ENCODE data around the gene ST8SIA5.

ST8SIA5 gene

DNA sequence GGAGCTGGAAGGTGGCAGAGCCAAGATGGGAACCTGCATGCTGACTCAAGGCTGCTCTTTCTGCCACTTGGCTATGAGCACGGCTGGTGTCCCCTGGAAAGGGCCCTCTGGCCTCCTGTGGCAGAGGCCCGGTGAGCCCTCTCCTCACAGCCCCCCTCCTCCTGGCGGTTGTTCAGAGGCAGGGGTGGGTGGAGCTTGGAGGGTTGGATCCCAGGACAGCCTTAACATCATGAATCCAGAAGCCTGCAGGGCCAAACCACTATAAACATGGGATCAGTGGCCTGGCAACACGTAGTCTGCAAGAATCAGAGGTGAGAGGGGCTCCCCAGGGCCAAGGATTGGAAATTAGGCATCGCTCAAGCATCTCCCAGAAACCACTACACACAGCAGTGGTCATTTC is 51.3 kb downstream of the ST8SIA5 start:
- DNase-seq: peak; percentile 8

DNA sequence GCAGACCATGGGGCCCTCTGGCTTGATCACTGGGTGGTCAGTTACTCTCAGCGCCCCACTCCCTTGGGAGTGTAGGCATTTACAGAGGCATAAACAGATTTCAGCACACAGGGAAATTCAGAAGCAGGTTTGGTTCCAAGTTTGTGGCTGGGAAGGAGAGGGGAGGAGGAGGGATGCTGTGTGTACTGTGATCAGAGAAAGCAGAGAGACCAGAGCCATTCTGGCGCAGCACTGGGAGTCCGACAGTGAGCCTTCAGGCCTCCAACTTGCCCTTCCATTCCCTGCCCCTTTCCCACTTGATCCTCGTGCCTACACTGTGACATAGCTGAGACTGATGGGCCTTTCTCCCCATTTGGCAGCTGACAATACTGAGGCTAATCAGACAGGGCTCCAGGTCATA is 52.0 kb downstream of the ST8SIA5 start:
- no peak for DNase-seq

DNA sequence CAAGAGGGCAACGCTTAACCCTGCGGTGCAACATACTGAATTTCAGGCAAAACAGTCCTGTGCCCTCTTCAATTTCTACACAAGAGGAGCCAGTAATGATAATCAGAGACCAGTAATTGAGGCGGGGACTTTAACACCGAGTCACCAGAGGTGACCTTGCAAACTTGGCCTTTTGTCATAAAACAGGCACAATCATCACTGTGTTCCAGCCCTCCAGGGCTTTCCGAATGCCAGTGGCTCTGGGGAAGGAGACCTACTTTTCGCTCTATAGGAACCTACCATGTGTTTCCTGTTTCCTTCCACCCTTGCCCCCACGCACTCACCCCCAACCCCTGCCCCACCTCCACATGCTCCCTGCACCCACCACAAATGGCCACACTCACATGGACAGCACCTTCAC is 52.7 kb downstream of the ST8SIA5 start:
- DNase-seq: no peak

DNA sequence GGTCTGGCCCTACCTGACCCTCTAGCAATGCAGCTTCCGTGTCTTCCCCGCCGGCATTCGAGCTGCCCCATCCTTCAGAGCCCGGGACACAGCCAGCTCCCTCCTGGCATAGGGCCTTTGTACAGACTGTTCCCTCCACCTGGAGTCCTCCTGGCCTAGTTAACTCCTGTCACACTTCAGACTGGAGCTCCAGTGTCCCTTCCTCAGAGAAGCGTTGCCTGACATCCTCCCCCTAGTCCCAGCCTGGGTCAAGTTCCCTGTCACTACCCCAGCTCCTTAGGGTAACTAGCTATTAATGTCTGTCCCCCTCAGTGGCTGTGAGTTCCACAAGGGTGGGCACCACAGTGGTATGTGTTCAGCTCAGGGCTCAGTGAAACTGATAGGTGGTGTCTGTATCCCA is 54.4 kb downstream of the ST8SIA5 start:
- no peak for DNase-seq

DNA sequence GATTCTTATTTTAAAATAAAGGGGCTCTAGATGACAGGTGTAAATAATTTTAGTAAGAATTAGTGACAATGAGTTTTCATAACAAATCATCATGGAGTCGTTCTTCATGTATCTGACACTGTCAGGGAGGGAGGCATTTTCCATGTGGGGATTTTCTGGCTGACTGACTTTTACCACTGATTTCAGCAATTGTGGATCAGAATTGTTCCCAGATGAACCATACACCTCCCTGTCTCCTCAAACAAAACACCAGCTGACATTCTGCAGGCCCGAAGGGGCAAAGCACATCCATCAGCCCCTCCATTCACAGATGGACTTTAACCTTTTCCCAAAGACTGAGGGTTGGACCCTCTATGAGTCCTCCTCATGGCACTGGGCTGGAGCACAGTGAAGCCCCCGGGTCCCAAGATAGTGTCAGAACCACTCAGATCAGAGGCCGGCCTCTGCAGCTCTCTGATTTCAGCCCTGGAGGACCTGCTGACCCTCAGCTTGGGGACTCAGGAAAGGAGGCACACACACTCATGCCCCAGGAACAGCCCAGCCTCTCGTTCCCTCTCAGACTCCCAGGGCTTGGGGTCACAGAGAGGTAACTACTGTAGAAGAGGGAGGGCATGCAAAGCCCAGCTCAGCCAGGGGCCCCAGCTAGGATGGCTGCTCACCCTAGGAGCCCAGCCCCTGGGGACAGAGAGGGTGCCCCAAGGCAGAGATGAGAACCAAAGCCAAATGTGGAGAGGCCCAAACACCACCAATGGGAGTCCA is 56.6 kb downstream of the ST8SIA5 start:
- no peak for DNase-seq

DNA sequence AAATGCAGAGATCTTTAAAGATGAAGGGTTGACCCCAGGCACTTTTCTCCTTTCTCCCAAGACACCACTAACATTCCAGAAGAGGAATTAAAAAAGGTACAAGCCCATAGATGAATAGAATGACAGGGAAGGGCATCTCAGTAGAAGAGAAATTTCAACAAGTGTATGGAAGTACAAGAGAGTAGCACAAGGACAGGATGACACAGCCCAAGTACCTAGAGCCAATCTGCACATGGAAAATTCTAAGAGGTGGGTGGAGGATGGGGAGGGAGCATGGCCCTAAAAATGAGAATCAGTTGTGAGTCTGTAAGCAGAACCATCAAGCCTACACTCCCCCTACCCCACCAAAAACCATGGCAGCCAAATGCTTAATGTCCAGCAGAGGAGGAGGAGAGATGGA is 60.2 kb downstream of the ST8SIA5 start:
- no peak for DNase-seq

DNA sequence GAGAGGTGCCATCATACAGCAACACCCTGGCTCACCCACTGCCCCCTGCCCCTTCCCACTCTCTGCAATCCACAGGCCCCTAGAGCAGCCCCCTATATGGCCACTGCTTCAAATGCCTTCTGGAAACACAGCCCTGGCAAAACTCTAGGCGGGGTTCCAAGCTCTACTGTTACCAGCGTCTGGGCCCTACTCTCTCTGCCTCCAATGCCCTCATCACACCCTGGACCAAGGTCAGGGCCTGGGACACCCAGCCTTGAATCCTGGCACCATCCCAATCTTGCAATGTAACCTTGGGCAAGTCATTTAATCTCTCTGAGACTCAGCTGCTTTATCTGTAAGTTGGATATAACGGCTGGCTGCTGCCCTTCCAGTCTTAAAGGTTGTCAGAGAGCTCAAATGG is 60.6 kb downstream of the ST8SIA5 start:
- DNase-seq: no peak

DNA sequence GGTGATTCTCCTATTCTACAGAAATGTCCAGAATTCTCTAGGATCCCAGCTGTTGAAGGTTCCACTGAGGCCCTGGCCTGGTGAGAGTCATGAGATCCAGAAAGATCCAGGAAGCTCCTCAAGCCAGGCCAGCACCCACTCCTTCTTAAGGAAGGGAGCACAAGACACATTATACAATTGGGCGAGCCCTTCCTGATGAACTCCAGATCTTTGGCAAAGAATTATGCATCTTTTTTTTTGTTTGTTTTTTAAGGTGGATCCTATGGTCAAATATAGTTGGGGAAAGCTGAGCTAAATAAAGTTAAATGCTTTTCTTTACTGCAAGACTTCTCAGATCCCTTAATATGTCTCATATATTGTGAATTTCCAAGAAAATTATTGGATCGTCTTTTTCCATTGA is 62.9 kb downstream of the ST8SIA5 start:
- DNase-seq: no peak

DNA sequence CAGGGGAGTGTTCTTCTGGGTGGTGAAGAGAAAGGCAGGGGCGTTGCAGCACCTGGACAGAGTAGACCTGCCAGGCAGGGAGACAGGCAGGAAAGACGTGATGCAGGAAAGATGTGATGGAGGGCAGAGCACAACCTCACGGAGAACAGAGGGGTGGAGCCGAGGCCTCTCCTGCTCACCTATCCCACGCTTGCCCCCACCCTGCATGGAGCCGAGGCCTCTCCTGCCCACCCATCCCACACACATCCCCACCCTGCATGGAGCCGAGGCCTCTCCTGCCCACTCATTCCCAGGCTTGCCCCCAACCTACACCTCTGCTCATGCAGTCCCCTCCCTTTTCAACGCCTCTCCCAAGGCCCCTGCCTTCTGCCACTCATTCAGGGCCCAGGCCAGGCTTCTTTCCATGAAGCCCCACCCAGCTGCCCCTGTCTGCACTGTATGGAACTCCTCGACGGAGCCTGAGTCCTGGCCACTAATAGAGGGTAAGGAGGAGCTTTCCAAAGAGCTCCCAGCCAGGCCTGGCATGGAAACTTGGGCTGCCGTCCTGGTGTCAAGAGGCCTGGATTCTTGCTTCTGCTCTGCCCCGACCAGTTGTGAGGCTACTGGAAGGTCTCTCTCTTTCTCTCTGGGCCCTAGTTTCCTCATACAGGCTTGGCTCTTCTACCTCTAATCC is 67.9 kb downstream of the ST8SIA5 start:
- no peak for DNase-seq

DNA sequence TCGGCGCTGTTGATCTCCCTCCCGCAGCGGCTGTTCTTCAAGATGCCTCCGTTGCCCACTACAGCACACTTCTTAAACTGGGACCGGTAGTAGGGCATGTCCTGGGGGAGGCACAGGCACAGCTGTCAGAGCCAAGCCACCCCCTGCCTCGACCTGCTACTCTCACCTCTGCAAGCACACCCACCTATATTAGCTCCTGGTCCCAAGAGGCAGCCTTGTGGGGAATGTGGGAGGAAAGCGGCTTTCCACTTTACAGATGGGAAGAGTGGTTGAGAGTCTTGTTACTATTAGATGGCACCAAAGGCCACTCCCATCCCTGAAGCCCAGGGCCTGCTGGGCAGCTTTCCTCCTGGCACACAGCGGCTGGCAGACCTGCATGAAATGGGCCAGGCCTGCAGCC is 70.7 kb downstream of the ST8SIA5 start:
- DNase-seq: no peak

DNA sequence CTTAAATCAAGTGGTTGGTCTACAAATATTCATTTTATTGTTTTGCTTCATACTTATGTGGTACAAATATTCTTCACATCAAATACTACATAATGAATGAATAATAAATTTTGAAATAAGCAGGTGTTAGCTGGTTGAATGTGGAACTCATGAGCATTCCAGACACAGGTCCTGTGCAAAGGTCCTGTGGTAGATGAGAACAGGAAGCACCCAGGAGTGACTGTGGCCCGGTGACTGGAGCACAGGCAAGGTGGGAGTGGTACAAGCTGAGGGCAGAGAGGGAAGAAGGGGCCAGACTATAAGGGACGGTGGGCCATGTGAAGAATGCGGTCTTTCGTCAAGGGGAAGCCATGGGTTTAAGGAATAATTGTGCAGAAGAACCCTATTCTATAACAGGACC is 73.6 kb downstream of the ST8SIA5 start:
- no peak for DNase-seq

DNA sequence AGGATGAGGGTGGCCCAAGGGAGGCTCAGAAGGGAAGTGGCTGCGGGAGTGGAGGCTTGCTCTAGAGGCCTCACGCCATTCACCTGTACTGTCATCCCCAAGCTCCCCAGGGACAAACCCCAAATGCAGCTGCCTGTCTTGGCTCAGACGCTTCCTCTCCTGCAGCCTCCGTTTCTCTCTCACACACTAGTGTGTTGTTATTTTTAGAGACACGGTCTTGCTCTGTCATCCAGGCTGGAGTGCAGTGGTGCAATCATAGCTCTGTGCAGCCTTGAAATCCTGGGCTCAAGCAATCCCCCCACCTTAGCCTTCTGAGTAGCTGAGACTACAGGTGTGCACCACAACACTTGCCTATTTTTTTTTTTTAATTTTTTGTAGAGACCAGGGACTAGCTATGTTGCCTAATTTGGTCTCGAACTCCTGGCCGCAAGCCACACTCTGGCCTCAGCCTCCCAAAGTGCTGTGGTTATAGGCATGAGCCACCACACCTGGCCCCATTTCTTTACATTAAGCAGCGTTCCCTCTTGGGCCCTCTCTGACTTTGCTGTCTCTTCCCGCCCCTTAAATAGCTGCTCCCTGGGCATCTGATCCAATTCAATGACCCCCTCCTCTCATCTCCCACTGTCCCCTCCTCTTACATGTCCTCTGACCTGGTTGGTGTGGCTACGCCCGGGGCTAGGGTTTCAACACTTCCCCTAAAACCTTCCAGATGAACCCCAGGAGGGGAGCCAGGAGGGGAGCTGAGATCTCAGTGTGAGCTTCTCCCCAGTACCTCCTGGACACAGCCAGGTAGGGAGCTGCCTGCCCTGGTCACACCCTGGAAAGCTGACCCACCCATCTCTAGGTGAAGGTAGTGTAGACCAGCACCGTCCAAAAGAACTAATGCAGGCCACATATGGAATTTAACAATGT is 75.8 kb downstream of the ST8SIA5 start:
- no peak for DNase-seq

DNA sequence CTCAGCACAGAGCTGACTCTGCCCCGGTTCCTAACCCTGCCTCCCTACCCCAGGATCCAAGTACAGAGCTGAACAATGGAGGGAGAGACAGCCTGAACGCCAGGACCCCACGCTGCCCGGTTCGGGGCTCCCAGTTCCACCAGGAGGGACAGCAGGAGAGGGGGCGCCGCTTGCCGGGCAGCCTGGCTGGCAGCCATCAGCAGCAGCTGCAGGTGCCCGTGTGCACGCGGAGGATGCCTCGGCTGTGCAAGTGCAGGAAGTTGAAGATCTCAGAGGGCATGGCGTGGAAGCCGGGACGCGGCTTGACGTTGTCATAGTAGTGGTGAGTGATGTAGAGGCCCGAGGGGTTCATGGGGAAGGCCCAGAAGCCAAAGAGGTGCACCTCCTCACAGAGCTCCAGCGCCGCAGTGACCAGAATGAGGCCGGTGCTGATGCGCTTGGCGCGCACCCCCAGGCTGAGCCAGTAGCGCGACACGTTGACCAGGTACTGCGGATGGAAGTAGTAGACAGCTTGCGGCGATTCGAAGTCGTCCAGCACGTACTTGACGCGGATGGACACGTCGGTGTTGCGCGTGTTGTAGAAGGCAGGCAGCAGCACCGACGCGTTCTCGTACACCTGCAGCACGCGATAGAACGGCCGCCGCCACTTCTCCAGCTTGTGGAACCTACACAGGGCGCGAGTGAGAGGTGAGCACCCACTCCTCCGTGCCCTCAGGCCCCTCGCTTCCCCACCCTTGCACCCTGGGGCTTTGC is 76.8 kb downstream of the ST8SIA5 start:
- no peak for DNase-seq

DNA sequence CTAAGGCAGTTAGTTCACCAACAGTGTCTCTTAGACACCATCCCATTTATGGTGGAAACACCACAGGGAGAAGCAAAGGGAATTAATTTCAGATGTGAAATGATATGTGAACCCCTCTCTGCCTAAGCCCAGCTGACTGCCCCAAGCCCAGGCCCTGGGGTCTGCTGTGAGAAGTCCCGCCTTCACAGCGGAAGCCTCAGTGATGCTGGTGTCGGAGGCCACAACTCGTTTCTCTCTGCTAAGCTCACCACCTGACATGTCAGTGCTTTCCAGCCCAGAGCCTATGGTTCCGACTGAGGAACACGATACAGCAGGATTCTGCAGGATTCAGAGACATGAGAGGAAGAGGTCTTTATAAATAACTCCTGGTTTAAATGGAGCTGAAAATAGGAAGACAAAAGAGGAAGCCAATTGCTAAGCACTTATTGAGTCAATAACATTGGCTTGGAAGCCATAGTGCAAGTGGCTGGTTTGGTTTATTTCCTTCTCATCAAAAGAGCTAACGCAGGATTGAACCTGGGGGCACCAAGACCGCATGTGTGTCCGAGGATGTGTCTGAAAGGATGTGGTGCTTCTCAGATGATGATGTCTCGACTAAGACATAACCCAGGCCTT is 78.0 kb downstream of the ST8SIA5 start:
- DNase-seq: no peak

DNA sequence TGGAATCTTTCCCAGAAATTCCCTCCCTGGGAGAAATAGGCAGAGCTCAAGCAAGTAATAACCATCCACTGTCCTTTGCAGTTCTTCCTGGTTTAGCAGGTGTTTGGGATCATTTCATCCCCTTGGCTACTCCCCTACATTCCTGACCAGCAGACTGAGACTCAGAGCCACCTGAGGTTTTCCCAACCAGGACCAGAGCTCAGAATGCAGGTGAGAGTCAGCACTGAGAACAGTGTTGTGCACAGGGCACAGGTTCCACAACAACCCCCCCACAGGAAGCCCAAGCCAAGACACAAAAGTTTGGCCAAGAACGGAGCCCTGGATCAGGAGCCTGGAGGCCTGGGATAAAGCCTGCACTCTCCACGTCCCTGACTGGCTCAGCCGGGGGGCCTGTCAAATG is 78.8 kb downstream of the ST8SIA5 start:
- DNase-seq: no peak

DNA sequence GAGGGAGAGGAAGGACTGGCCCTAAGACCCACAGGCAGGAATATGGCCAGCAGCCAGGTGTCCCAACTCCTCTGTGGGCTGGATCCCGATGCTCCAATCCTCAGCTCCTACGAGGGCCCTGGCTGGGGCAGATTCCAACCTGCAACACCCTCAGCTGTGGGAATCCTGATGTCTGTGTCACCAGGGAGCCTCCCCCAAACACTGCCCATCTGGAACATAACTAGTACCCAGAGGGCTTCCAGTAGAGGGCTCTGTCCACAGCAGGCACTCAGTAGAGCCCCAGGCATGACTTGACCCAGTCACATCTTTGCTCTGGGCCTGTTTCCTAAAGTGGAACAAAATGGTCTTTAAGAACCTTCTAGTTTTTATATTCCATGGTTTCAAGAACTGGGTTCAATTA is 79.2 kb downstream of the ST8SIA5 start:
- DNase-seq: no peak

DNA sequence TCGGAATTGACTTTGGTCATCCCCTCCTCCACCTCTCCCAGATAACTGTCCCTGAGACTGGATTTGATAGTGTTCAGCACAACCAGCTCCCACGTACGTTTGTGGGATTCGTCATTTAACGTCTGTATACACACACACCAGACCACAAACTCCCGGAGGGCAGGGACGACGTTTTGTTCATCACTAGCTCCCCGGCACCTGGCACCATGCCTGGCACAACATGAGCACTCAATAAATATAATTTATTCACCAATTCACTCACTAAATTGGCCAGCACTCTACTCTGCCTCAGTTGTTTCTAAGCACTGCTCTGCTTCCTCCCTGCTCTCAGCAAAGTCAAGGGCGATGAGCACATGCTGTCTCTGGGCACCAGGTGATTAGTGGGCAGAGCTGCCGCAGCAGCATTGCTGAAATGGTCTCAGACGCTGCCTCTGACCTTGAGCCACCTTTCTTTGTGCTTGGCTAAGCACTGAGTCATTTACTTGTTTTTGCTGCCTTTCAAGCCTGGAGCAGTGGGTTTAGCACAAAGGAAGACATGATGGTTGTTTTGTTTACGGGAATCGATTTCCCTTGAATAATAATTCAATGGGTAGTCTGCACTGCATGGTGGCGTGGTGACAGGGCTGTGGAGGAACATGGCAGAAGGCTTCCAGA is 80.5 kb downstream of the ST8SIA5 start:
- DNase-seq: peak; percentile 80

DNA sequence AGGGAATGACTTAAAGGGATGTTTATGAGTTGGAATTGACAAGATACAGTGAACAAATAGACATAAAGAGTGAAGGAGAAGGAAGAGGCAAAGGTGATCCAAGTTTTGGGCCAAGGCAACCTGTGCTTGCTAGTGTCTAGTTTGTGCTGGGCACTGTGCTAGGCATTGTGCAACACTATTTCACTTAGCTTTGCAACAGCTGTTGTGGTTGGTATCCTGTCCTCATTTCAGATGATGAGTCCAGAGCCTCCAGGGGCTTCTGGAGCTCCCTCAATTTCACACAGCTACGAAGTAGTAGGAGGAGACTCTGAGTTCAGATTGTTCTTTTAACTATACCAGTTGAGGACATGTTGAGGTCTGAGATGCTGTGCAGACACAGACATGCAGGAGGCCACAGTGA is 81.7 kb downstream of the ST8SIA5 start:
- DNase-seq: no peak

DNA sequence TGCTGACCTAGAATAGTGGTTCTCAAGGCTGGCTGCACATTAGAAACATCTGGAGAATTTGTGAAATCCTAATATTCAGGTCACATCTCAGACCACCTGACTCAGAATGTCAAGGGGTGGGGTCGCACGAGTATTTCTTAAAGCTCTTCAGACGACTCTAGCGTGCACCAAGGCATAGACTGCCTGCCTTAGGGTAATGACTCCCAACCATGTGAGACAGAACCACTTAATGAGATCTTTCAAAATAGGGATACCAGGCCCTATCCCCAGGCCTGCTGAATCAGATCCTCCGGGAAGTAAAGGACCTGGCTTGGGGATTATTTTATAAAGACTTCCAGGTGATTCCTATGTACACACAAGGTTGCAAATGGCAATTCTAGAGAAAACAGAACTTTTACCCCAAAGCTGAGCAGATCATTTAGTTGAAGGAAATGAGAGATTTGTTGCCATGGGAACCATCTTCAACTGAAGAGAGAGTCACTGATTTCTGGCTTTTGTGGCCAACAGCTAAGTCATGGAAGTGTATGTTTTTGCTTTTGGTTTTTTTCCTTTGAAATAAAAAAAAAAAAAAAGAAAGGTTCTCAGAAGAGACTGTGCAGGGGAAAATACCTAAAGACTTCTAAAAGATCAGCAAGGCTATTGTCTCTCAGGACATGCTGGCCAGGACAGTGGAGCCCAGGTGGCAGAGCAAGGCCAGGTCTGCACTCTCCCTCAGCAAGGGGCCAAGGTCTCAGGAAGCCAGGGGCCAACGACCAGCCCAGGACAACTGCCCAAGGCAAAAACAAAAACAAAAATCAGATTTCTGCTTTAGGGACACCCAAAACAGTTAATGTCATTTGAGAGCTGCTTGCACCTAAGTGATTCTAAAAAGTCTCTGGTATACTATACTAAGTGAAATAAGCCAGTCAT is 84.5 kb downstream of the ST8SIA5 start:
- peak; percentile 2 for DNase-seq

DNA sequence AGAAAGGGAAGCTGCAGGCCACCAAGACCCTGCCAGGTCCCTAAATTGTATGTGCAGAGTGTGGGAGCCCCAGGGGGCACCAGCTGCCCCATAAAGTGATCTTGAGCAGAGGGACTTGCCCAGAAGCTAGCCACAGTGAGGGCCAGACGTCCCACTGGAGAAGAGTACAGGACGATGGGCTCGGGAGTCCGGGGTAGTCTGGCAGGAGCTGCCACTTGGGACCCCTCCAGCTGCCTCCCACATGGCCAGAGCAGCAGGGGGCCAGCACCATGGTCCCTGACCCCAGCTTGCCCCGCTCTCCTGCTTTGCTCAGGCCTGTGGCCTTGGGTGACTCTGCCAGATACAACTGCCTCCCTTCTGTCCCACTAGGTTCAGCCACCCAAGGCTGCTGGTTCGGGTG is 88.2 kb downstream of the ST8SIA5 start:
- no peak for DNase-seq

DNA sequence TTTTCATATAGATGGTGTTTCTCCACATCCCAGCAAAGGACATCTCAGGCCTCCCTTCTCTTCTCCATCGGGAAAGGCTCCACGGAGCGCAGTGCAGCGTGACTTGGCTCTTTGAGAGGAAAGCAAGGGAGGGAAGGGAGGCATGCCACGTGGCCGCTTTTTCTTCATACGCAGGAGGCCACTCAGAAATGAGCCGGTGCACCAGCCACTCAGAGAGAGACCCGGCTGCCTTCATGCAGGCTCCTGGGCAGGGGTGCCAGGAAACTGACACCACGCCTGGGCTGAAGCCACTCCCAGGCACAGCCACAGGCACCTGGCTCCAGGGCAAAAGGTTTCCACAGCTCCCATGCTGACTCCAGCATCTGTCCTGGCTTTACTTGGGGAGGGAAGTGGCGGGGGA is 88.7 kb downstream of the ST8SIA5 start:
- DNase-seq: no peak
